ENCODE measurements around the gene WNT10A.

DNA sequence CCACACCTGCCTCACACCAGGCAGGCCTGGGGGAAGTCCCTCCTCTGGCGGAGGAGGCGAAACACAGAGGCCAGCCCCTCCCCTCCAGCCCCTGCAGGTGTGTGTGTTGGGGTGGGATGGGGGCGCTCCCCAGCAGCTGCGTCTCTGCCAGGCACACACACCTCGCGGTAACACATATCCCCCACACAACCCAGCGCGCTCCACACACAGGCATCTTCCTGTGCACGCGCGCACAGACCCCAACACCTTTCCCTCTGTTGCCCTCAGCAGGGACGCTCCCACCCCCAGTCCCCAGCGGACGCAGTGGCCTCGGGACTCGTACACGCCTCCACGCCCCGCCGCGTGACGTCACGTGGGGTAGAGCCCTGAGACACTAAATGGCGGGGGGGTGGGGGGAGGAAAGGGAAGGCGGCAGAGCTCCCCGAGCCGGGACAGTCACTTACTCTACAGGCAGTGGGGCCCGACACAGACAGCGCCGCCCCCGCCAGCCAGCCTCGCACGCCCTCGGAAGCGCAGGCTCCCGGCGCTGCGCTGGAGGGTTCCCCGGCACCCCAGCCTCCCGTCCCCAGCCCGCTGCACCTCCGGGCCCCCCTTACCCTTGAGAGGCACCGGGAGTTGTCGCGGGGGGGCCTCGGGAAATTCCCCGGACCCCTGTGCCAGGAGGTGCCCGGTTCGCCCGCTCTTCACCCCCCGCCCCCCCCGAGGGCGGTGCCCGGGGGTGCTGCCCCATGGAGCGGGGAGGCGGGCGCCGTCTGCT lies at the start of gene WNT10A:
- TF ChIP-seq, protein P1, sequence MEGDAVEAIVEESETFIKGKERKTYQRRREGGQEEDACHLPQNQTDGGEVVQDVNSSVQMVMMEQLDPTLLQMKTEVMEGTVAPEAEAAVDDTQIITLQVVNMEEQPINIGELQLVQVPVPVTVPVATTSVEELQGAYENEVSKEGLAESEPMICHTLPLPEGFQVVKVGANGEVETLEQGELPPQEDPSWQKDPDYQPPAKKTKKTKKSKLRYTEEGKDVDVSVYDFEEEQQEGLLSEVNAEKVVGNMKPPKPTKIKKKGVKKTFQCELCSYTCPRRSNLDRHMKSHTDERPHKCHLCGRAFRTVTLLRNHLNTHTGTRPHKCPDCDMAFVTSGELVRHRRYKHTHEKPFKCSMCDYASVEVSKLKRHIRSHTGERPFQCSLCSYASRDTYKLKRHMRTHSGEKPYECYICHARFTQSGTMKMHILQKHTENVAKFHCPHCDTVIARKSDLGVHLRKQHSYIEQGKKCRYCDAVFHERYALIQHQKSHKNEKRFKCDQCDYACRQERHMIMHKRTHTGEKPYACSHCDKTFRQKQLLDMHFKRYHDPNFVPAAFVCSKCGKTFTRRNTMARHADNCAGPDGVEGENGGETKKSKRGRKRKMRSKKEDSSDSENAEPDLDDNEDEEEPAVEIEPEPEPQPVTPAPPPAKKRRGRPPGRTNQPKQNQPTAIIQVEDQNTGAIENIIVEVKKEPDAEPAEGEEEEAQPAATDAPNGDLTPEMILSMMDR (IDR thresholded peaks at IDR 0.05): no peak
- TF ChIP-seq POLR2A (IDR thresholded peaks at IDR 0.05): peak in 1 of 4 donors; percentile 16
